CD14-positive monocyte (primary cell): Measurements from ENCODE around the gene AGAP1. TPM values are rescaled to one million over a fixed set of nuclear protein-coding genes. Genes with fewer than 3 reads are reported as not detected.

Experiments
- DNase-seq, 3 donors: peaks; one replicate each; pipeline ENCODE4 v3.0.0-alpha.2; 2011 to 2022
- H2AFZ ChIP-seq: 2 replicates; pipeline ENCODE4 v1.6.0; 2012; ENCODE audit warnings: mild to moderate bottlenecking, low read depth, low read length, inconsistent platforms; ENCODE audit not compliant: insufficient read depth, poor library complexity, severe bottlenecking
- H3K27ac ChIP-seq, 2 donors: 1 replicate in 1 of 2; 2 replicates in 1 of 2; pipeline ENCODE4 v1.5.1; 2012 to 2013; ENCODE audit warnings: low read length in 2 of 2, control low read depth in 1 of 2, inconsistent platforms in 1 of 2, low read depth in 1 of 2, mild to moderate bottlenecking in 1 of 2
- H3K27me3 ChIP-seq, 2 donors: one replicate each; pipeline versions ENCODE4 v1.6.0 to v1.6.1; 2011 to 2013; ENCODE audit warnings: low read length in 2 of 2; ENCODE audit not compliant: control insufficient read depth in 2 of 2, insufficient read depth in 2 of 2
- H3K36me3 ChIP-seq, 2 donors: replicated peaks in 1 of 2; 1 replicate in 1 of 2; 2 replicates in 1 of 2; pipeline versions ENCODE4 v1.5.1 to v1.6.1; 2012 to 2013; ENCODE audit warnings: low read length in 2 of 2, control low read depth in 1 of 2, inconsistent platforms in 1 of 2, mild to moderate bottlenecking in 1 of 2; ENCODE audit not compliant: insufficient read depth in 2 of 2, control insufficient read depth in 1 of 2
- H3K4me1 ChIP-seq, 2 donors: 1 replicate in 1 of 2; 2 replicates in 1 of 2; pipeline versions ENCODE4 v1.5.1 to v1.6.1; 2012 to 2013; ENCODE audit warnings: low read length in 2 of 2, control low read depth in 1 of 2, inconsistent platforms in 1 of 2, mild to moderate bottlenecking in 1 of 2, moderate library complexity in 1 of 2; ENCODE audit not compliant: insufficient read depth in 2 of 2, control insufficient read depth in 1 of 2
- H3K4me2 ChIP-seq: replicated peaks from 2 replicates; pipeline ENCODE3; 2012; ENCODE audit warnings: low read length, moderate library complexity, mild to moderate bottlenecking; ENCODE audit not compliant: poor library complexity, severe bottlenecking; ENCODE audit errors: extremely low read depth
- H3K4me3 ChIP-seq, 3 experiments: fragments of 200-600 bp in 1 of 3; sonication (generic) in 1 of 3; replicated peaks in 1 of 3; 1 replicate in 2 of 3; 2 replicates in 1 of 3; pipeline ENCODE4 v1.5.1; 2011 to 2013; ENCODE audit warnings: low read length in 3 of 3, mild to moderate bottlenecking in 3 of 3, control low read depth in 2 of 3, low read depth in 2 of 3, inconsistent platforms in 1 of 3, moderate library complexity in 1 of 3
- H3K79me2 ChIP-seq: 2 replicates; pipeline ENCODE4 v1.6.0; 2012; ENCODE audit warnings: mild to moderate bottlenecking, control low read depth, inconsistent platforms, low read length, moderate library complexity; ENCODE audit not compliant: insufficient read depth
- H3K9ac ChIP-seq: 2 replicates; pipeline ENCODE4 v1.6.0; 2017; ENCODE audit warnings: low read length, mild to moderate bottlenecking; ENCODE audit not compliant: insufficient read depth, poor library complexity, severe bottlenecking
- H3K9me3 ChIP-seq, 2 donors: replicated peaks in 1 of 2; 1 replicate in 1 of 2; 2 replicates in 1 of 2; pipeline versions ENCODE4 v1.5.1 to v1.6.1; 2012 to 2013; ENCODE audit warnings: low read length in 2 of 2, control low read depth in 1 of 2; ENCODE audit not compliant: control insufficient read depth in 1 of 2, insufficient read depth in 1 of 2
- H4K20me1 ChIP-seq: 2 replicates; pipeline ENCODE4 v1.6.0; 2012; ENCODE audit warnings: mild to moderate bottlenecking, low read length, control low read depth, moderate library complexity; ENCODE audit not compliant: insufficient read depth
- H3K27ac Mint-ChIP-seq, 7 donors: one replicate each; pipeline ENCODE4 v1.8.0; 2020; ENCODE audit warnings: mild to moderate bottlenecking in 7 of 7, mixed read lengths in 7 of 7, moderate library complexity in 6 of 7, inconsistent platforms in 2 of 7
- H3K27me3 Mint-ChIP-seq, 3 donors: one replicate each; pipeline ENCODE4 v1.8.0; 2021 to 2022; ENCODE audit warnings: low read depth in 3 of 3, mild to moderate bottlenecking in 3 of 3, mixed read lengths in 3 of 3, moderate library complexity in 3 of 3, inconsistent platforms in 1 of 3
- H3K36me3 Mint-ChIP-seq, 2 donors: one replicate each; pipeline ENCODE4 v1.8.0; 2020; ENCODE audit warnings: mixed read lengths in 2 of 2, inconsistent platforms in 1 of 2, mild to moderate bottlenecking in 1 of 2
- H3K4me1 Mint-ChIP-seq: one replicate; pipeline ENCODE4 v1.8.0; 2020; ENCODE audit warnings: mild to moderate bottlenecking, mixed read lengths
- H3K4me3 Mint-ChIP-seq, 2 donors: one replicate each; pipeline ENCODE4 v1.8.0; 2020; ENCODE audit warnings: mild to moderate bottlenecking in 2 of 2, mixed read lengths in 2 of 2, moderate library complexity in 1 of 2
- H3K9me3 Mint-ChIP-seq, 7 donors: one replicate each; pipeline ENCODE4 v1.8.0; 2020 to 2022; ENCODE audit warnings: mixed read lengths in 7 of 7, mild to moderate bottlenecking in 6 of 7, moderate library complexity in 6 of 7, inconsistent platforms in 2 of 7
- WGBS: methylation state at CpG from one replicate; pipeline ENCODE4 v1.1.5; 2013; ENCODE audit warnings: missing lambda C conversion rate; ENCODE audit not compliant: insufficient coverage; 5-methylcytosine and 5-hydroxymethylcytosine counted together
- intact Hi-C, 2 donors: fragments of 100-400 bp; cut with micrococcal nuclease; formaldehyde crosslinking; loops; one replicate each; pipeline versions ENCODE4 v1.15.0 to v1.15.1; 2023
- polyA plus RNA-seq, 3 donors: library from polyadenylated mRNA; depleted of rRNA in 1 of 3; unstranded in 2 of 3; stranded (reverse) in 1 of 3; fragments of 300-500 nt in 2 of 3; fragments of >200 nt in 1 of 3; fragmentation: Illumina TruSeq in 2 of 3; gene quantifications; 1 replicate in 2 of 3; 2 replicates in 1 of 3; pipeline ENCODE4 v1.2.3, GENCODE V29; 2012 to 2021
- TF ChIP-seq, protein P1 (sequence below): fragments of 200-600 bp; IDR thresholded peaks from one replicate; pipeline ENCODE4 v1.8.0; 2022; ENCODE audit warnings: antibody characterized with exemption, mild to moderate bottlenecking

AGAP1 gene
- polyA plus RNA-seq, 3 donors = 0.12 TPM; not detected in 2

GRCh38 chr2:236092714-236093113 lies 598.9 kb downstream of the AGAP1 start:
- H3K9me3 Mint-ChIP-seq = peaks cover 0 to 2% (median 0%) of the 10 kb centered on the region in 7 donors
- intact Hi-C loops = no loop called here
- DNase-seq = no peak
- Histone ChIP-seq H3K4me3 (no peak overlapping the region), H3K79me2 (no peaks in the 10 kb centered on the region), H3K4me2 (no peak overlapping the region), H3K36me3 (no peaks in the 10 kb centered on the region), H4K20me1 (no peaks in the 10 kb centered on the region), H3K4me1 (no peaks in the 10 kb centered on the region), H3K9ac (no peak overlapping the region), H3K27ac (no peak overlapping the region), H3K27me3 (no peaks in the 10 kb centered on the region), H2AFZ (no peak overlapping the region), H3K9me3 (no peaks in the 10 kb centered on the region)
- no peaks in the 10 kb centered on the region for H3K4me1 Mint-ChIP-seq
- no peak overlapping the region for H3K27ac Mint-ChIP-seq
- no peak overlapping the region for H3K4me3 Mint-ChIP-seq
- TF ChIP-seq, protein P1, sequence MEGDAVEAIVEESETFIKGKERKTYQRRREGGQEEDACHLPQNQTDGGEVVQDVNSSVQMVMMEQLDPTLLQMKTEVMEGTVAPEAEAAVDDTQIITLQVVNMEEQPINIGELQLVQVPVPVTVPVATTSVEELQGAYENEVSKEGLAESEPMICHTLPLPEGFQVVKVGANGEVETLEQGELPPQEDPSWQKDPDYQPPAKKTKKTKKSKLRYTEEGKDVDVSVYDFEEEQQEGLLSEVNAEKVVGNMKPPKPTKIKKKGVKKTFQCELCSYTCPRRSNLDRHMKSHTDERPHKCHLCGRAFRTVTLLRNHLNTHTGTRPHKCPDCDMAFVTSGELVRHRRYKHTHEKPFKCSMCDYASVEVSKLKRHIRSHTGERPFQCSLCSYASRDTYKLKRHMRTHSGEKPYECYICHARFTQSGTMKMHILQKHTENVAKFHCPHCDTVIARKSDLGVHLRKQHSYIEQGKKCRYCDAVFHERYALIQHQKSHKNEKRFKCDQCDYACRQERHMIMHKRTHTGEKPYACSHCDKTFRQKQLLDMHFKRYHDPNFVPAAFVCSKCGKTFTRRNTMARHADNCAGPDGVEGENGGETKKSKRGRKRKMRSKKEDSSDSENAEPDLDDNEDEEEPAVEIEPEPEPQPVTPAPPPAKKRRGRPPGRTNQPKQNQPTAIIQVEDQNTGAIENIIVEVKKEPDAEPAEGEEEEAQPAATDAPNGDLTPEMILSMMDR = no peak
- peaks cover 0 to 5% (median 3%) of the 10 kb centered on the region in 3 donors for H3K27me3 Mint-ChIP-seq
- no peaks in the 10 kb centered on the region for H3K36me3 Mint-ChIP-seq
- 100% methylated on average over 1 of the region's 4 CpGs for WGBS

DNA sequence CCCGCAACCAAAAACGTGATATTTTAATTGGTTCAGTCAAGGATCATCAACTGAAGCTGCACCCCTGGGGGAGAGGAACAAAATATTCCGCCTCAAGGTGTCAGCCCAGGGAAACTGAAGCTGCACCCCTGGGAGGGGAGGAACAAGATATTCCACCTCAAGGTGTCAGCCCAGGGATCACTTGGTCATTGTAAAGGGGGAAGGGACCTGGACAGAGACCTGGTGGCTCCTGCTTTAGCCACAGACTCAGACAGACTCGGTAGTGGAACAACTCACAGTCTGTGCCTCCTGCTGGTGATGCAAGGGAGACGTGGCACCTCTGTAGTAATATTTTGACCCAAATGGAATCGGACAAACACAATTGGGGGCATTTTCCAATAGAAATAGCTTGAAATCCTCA lies 599.3 kb downstream of the AGAP1 start:
- Mint-ChIP-seq H3K4me1 (no peaks in the 10 kb centered on the region), H3K27ac (no peak overlapping the region), H3K4me3 (no peak overlapping the region), H3K36me3 (no peaks in the 10 kb centered on the region), H3K9me3 (peaks cover 0 to 2% (median 0%) of the 10 kb centered on the region in 7 donors), H3K27me3 (peaks cover 0 to 5% (median 3%) of the 10 kb centered on the region in 3 donors)
- no peaks in the 10 kb centered on the region for H3K9me3 ChIP-seq
- no peak overlapping the region for H2AFZ ChIP-seq
- no peak for DNase-seq
- no peak overlapping the region for H3K27ac ChIP-seq
- H3K4me2 ChIP-seq = no peak overlapping the region
- H3K36me3 ChIP-seq = no peaks in the 10 kb centered on the region
- TF ChIP-seq, protein P1 = no peak
- no peaks in the 10 kb centered on the region for H3K79me2 ChIP-seq
- no peak overlapping the region for H3K9ac ChIP-seq
- intact Hi-C loops = no loop called here
- H3K4me1 ChIP-seq = no peaks in the 10 kb centered on the region
- no peaks in the 10 kb centered on the region for H4K20me1 ChIP-seq
- no peaks in the 10 kb centered on the region for H3K27me3 ChIP-seq
- WGBS = 100% methylated on average over 1 of the region's 6 CpGs
- H3K4me3 ChIP-seq = no peak overlapping the region
